OCI-LY7 (cell line): ENCODE results near the gene CCDC187. TPM values are rescaled to one million over a fixed set of nuclear protein-coding genes. Genes with fewer than 3 reads are reported as not detected.

Experiments used
- BruUV-seq: library from RNA; stranded (reverse); fragments of 400-500 nt; replicated peaks from 2 replicates; lab custom pipeline; 2021; lab: Mats Ljungman, UMichigan
- CTCF ChIA-PET: fragments of 300-600 bp; sonication (Branson Sonifier 250); formaldehyde crosslinking; loops from one replicate; lab custom pipeline; 2022; ENCODE audit warnings: antibody characterized with exemption; ENCODE audit not compliant: unreplicated experiment; lab: Charles Lee
- POLR2A ChIA-PET: fragments of 300-600 bp; sonication (Branson Sonifier 250); formaldehyde crosslinking; loops from one replicate; lab custom pipeline; 2022; ENCODE audit warnings: antibody characterized with exemption; lab: Charles Lee
- DNase-seq: peaks from one replicate; pipeline ENCODE4 v3.0.0-alpha.2; 2015; ENCODE audit warnings: low spot score
- H2AFZ ChIP-seq: fragments of 200-600 bp; sonication (generic), shearing (Covaris generic); 2 replicates; pipeline ENCODE4 v1.6.1; 2014; ENCODE audit warnings: mild to moderate bottlenecking, antibody characterized with exemption, low read length, moderate library complexity
- H3K27ac ChIP-seq: fragments of 200-600 bp; sonication (generic); 2 replicates; pipeline ENCODE4 v1.5.1; 2014; ENCODE audit warnings: mixed run types, low read depth, mild to moderate bottlenecking, moderate library complexity, low read length, inconsistent platforms; ENCODE audit not compliant: poor library complexity, severe bottlenecking
- H3K36me3 ChIP-seq: fragments of 200-600 bp; sonication (generic); 2 replicates; pipeline ENCODE4 v1.6.1; 2014; ENCODE audit warnings: mild to moderate bottlenecking, antibody characterized with exemption, low read length, moderate library complexity, mixed read lengths; ENCODE audit not compliant: insufficient read depth
- H3K4me1 ChIP-seq: fragments of 200-600 bp; sonication (generic); 2 replicates; pipeline ENCODE4 v1.5.1; 2014; ENCODE audit warnings: mild to moderate bottlenecking, low read length; ENCODE audit not compliant: insufficient read depth, poor library complexity, severe bottlenecking
- H3K4me2 ChIP-seq: fragments of 200-600 bp; sonication (generic); 2 replicates; pipeline ENCODE4 v1.6.1; 2014; ENCODE audit warnings: mild to moderate bottlenecking, low read length
- H3K4me3 ChIP-seq: fragments of 200-600 bp; sonication (generic); 2 replicates; pipeline ENCODE4 v1.5.1; 2014; ENCODE audit warnings: mild to moderate bottlenecking, low read depth, low read length; ENCODE audit not compliant: poor library complexity, severe bottlenecking
- H3K79me2 ChIP-seq: fragments of 200-600 bp; sonication (generic); 2 replicates; pipeline ENCODE4 v1.6.1; 2016; ENCODE audit warnings: low read depth, mild to moderate bottlenecking, low read length, moderate library complexity, mixed read lengths; ENCODE audit not compliant: insufficient read depth
- H3K9me2 ChIP-seq: fragments of 200-600 bp; sonication (generic); 2 replicates; pipeline ENCODE4 v1.6.1; 2016; ENCODE audit warnings: mild to moderate bottlenecking, low read length, mixed read lengths; ENCODE audit not compliant: insufficient read depth
- H3K9me3 ChIP-seq: fragments of 200-600 bp; sonication (generic); 2 replicates; pipeline ENCODE4 v1.6.1; 2014; ENCODE audit warnings: mild to moderate bottlenecking, mixed run types, low read length, mixed read lengths
- H4K20me1 ChIP-seq: fragments of 200-600 bp; sonication (generic); 2 replicates; pipeline ENCODE4 v1.6.1; 2014; ENCODE audit warnings: mild to moderate bottlenecking, antibody characterized with exemption, low read length, moderate library complexity, mixed read lengths; ENCODE audit not compliant: insufficient read depth
- CTCF ChIP-seq: fragments of 200-600 bp; sonication (generic); conservative IDR thresholded peaks from 2 replicates; pipeline ENCODE4 v1.5.1; 2014; ENCODE audit warnings: mild to moderate bottlenecking, antibody characterized with exemption, low read length, moderate library complexity, mixed read lengths
- EZH2phosphoT487 ChIP-seq: fragments of 200-600 bp; sonication (generic); IDR thresholded peaks from 2 replicates; pipeline ENCODE4 v1.6.1; 2018; ENCODE audit warnings: low read depth, borderline replicate concordance, mild to moderate bottlenecking, mixed run types, antibody characterized with exemption, low read length, moderate library complexity, mixed read lengths
- intact Hi-C: fragments of 100-400 bp; cut with micrococcal nuclease; formaldehyde crosslinking; loops from one replicate; pipeline ENCODE4 v1.10.0; 2022; ENCODE audit not compliant: unreplicated experiment
- total RNA-seq, 2 experiments: library from RNA; depleted of rRNA in 1 of 2; stranded (reverse); fragments of >200 nt in 1 of 2; shearing (Covaris generic) in 1 of 2; gene quantifications; 2 replicates each; pipeline ENCODE4 v1.2.3, GENCODE V29; 2014 to 2022

Gene CCDC187
- total RNA-seq, 2 experiments from 2014 or later, result not detected

GRCh38 chr9:136328011-136328621, 24.2 kb upstream of the CCDC187 start:
- BruUV-seq, result no TSS peak
- Histone ChIP-seq H2AFZ (no peak overlapping the region), H3K36me3 (no peaks in the 10 kb centered on the region), H3K9me2 (no peaks in the 10 kb centered on the region), H3K79me2 (no peaks in the 10 kb centered on the region), H3K4me1 (no peaks in the 10 kb centered on the region), H3K27ac (no peak overlapping the region), H4K20me1 (no peaks in the 10 kb centered on the region), H3K9me3 (no peaks in the 10 kb centered on the region), H3K4me2 (no peak overlapping the region), H3K4me3 (no peak overlapping the region)
- intact Hi-C loops, result no loop called here
- CTCF ChIA-PET, result interaction anchor here (0.6 kb wide), 1 partner anchor 1319 kb away, joined by 4 read pairs; no protein-coding TSS in a partner anchor
- POLR2A ChIA-PET, result no interaction called here
- no peak for DNase-seq
- no peak for TF ChIP-seq EZH2phosphoT487
- TF ChIP-seq CTCF, result no peak

- no peaks in the 10 kb centered on the region for H3K4me1 ChIP-seq
These were observed 23.5 kb upstream of the CCDC187 start, which contains the start of gene GPSM1 for GRCh38 chr9:136327304-136327974. Gene GPSM1, plus strand, starts transcription at chr9:136327539. Its CDS starts 157 bp downstream, at chr9:136327696.

More at GRCh38 chr9:136327304-136327974, 23.5 kb upstream of the CCDC187 start, which contains the start of gene GPSM1:
- BruUV-seq, result no TSS peak
- DNase-seq, result no peak
- intact Hi-C loops, result no loop called here
- no peaks in the 10 kb centered on the region for H3K79me2 ChIP-seq
- no peak within 1 kb of the TSS for H2AFZ ChIP-seq
- no peaks in the 10 kb centered on the region for H4K20me1 ChIP-seq
- H3K36me3 ChIP-seq, result no peaks in the 10 kb centered on the region
- no peaks in the 10 kb centered on the region for H3K9me3 ChIP-seq
- CTCF ChIA-PET, result no interaction called here
- TF ChIP-seq CTCF (no peak), EZH2phosphoT487 (no peak)
- POLR2A ChIA-PET, result no interaction called here
- no peak within 1 kb of the TSS for H3K27ac ChIP-seq
- H3K4me2 ChIP-seq, result no peak within 1 kb of the TSS
- H3K4me3 ChIP-seq, result no peak within 1 kb of the TSS
- no peaks in the 10 kb centered on the region for H3K9me2 ChIP-seq
